Ramos (cell line): ENCODE measurements around the gene CD34.

Source experiments
- in situ Hi-C: fragments of 300-500 bp; cut with MboI; formaldehyde crosslinking; loops from one replicate; pipeline ENCODE4 v1.14.3; 2022; ENCODE audit warnings: low sequenced_read_pairs; ENCODE audit not compliant: unreplicated experiment

Gene CD34

GRCh38 chr1:207838156-207839082 lies 72.5 kb downstream of the CD34 start:
- in situ Hi-C loops = no loop called here

- in situ Hi-C loops = no loop called here
Measured at GRCh38 chr1:207837673-207838072, 73.3 kb downstream of the CD34 start.

- in situ Hi-C loops = no loop called here
Measured at GRCh38 chr1:207836591-207837347, 74.2 kb downstream of the CD34 start.

GRCh38 chr1:207835958-207836357 lies 75.0 kb downstream of the CD34 start:
- in situ Hi-C loops = no loop called here

- in situ Hi-C loops = no loop called here
Measured at GRCh38 chr1:207833956-207834660, 76.8 kb downstream of the CD34 start.

GRCh38 chr1:207833381-207833780 lies 77.5 kb downstream of the CD34 start:
- in situ Hi-C loops = no loop called here

GRCh38 chr1:207832796-207833195 lies 78.1 kb downstream of the CD34 start:
- in situ Hi-C loops = no loop called here

- in situ Hi-C loops = no loop called here
Measured at GRCh38 chr1:207831517-207832327, 79.2 kb downstream of the CD34 start.
